GM23338 (cell line): ENCODE data around the gene CASK. TPM values are rescaled to one million over a fixed set of nuclear protein-coding genes. Genes with fewer than 3 reads are reported as not detected.

Source experiments
- ATAC-seq: fragments of 200-7000 bp; cut with Tn5 transposase; 3 replicates; pipeline ENCODE4 v1.9.1; 2020
- DNase-seq: peaks from one replicate; pipeline ENCODE4 v3.0.0-alpha.2; 2015; ENCODE audit warnings: low spot score
- H2AFZ ChIP-seq: fragments of 200-600 bp; sonication (generic); 2 replicates; pipeline ENCODE4 v1.8.0; 2016; ENCODE audit warnings: antibody characterized with exemption, mild to moderate bottlenecking, moderate library complexity
- H3F3A ChIP-seq: fragments of 200-600 bp; sonication (generic); replicated peaks from 2 replicates; pipeline ENCODE4 v1.8.0; 2017; ENCODE audit warnings: antibody characterized with exemption, mixed run types, low read depth
- H3K27ac ChIP-seq: fragments of 200-600 bp; sonication (generic); 2 replicates; pipeline ENCODE4 v1.6.1; 2016; ENCODE audit warnings: low read depth
- H3K27me3 ChIP-seq: fragments of 200-600 bp; sonication (generic); 2 replicates; pipeline ENCODE4 v1.8.0; 2016; ENCODE audit warnings: mild to moderate bottlenecking, mixed run types, moderate library complexity; ENCODE audit not compliant: insufficient read depth
- H3K36me3 ChIP-seq: fragments of 200-600 bp; sonication (generic); 2 replicates; pipeline ENCODE4 v1.8.0; 2016; ENCODE audit warnings: mild to moderate bottlenecking; ENCODE audit not compliant: insufficient read depth
- H3K4me1 ChIP-seq: fragments of 200-600 bp; sonication (generic); 2 replicates; pipeline ENCODE4 v1.8.0; 2016; ENCODE audit warnings: mild to moderate bottlenecking, moderate library complexity; ENCODE audit not compliant: insufficient read depth
- H3K4me2 ChIP-seq: fragments of 200-600 bp; sonication (generic); 2 replicates; pipeline ENCODE4 v1.7.1; 2017; ENCODE audit warnings: mixed run types
- H3K4me3 ChIP-seq: fragments of 200-600 bp; sonication (generic); 2 replicates; pipeline ENCODE4 v1.6.1; 2016; ENCODE audit warnings: mixed run types
- H3K79me2 ChIP-seq: fragments of 200-600 bp; sonication (generic); replicated peaks from 2 replicates; pipeline ENCODE4 v1.8.0; 2017; ENCODE audit warnings: mild to moderate bottlenecking; ENCODE audit not compliant: insufficient read depth
- H3K9me2 ChIP-seq: fragments of 200-600 bp; sonication (generic); 2 replicates; pipeline ENCODE4 v1.8.0; 2017; ENCODE audit not compliant: insufficient read depth
- H4K20me1 ChIP-seq: fragments of 200-600 bp; sonication (generic); replicated peaks from 2 replicates; pipeline ENCODE4 v1.8.0; 2017; ENCODE audit warnings: mild to moderate bottlenecking; ENCODE audit not compliant: insufficient read depth
- H3K27ac Mint-ChIP-seq: 2 replicates; pipeline ENCODE4 v1.8.0; 2020; ENCODE audit warnings: inconsistent platforms, mild to moderate bottlenecking, moderate library complexity, mixed read lengths
- H3K27me3 Mint-ChIP-seq: 3 replicates; pipeline ENCODE4 v1.8.0; 2022; ENCODE audit warnings: low read depth, mild to moderate bottlenecking, moderate library complexity, mixed read lengths, inconsistent platforms; ENCODE audit not compliant: insufficient read depth, poor library complexity
- H3K36me3 Mint-ChIP-seq: 3 replicates; pipeline ENCODE4 v1.8.0; 2021; ENCODE audit warnings: low read depth, mild to moderate bottlenecking, inconsistent platforms, moderate library complexity, mixed read lengths
- H3K4me1 Mint-ChIP-seq: 3 replicates; pipeline ENCODE4 v1.8.0; 2020; ENCODE audit warnings: mild to moderate bottlenecking, inconsistent platforms, mixed read lengths
- H3K4me3 Mint-ChIP-seq: 3 replicates; pipeline ENCODE4 v1.8.0; 2021; ENCODE audit warnings: moderate library complexity, mild to moderate bottlenecking, inconsistent platforms, mixed read lengths
- H3K9me3 Mint-ChIP-seq: 3 replicates; pipeline ENCODE4 v1.8.0; 2020; ENCODE audit warnings: moderate library complexity, mild to moderate bottlenecking, inconsistent platforms, mixed read lengths
- CREB1 ChIP-seq: fragments of 250-450 bp; sonication (Bioruptor Pico); IDR thresholded peaks from 2 replicates; pipeline ENCODE4 v1.5.0; 2020; ENCODE audit warnings: low read depth, mild to moderate bottlenecking, moderate library complexity
- CTCF ChIP-seq, 2 experiments: fragments of 200-600 bp in 1 of 2; sonication (generic) in 1 of 2; conservative IDR thresholded peaks; 2 replicates each; pipeline versions ENCODE4 v1.5.1 to v1.6.1; 2016 to 2017; ENCODE audit warnings: antibody characterized with exemption in 2 of 2, low read depth in 2 of 2, mild to moderate bottlenecking in 2 of 2, moderate library complexity in 1 of 2
- ETS1 ChIP-seq: IDR thresholded peaks from 2 replicates; pipeline ENCODE4 v1.6.1; 2016; ENCODE audit warnings: antibody characterized with exemption
- EZH2 ChIP-seq: fragments of 200-600 bp; sonication (generic); IDR thresholded peaks from one replicate; pipeline ENCODE4 v1.8.0; 2017; ENCODE audit warnings: antibody characterized with exemption, mild to moderate bottlenecking, low read depth; ENCODE audit not compliant: unreplicated experiment
- EZH2phosphoT487 ChIP-seq: fragments of 200-600 bp; sonication (generic); IDR thresholded peaks from one replicate; pipeline ENCODE4 v1.8.1; 2018; ENCODE audit warnings: antibody characterized with exemption; ENCODE audit not compliant: unreplicated experiment
- JUNB ChIP-seq: IDR thresholded peaks from one replicate; pipeline ENCODE4 v1.6.1; 2016; ENCODE audit warnings: antibody characterized with exemption; ENCODE audit not compliant: unreplicated experiment
- NANOG ChIP-seq: IDR thresholded peaks from 2 replicates; pipeline ENCODE4 v1.6.1; 2016; ENCODE audit warnings: antibody characterized with exemption, borderline replicate concordance
- POLR2AphosphoS5 ChIP-seq: IDR thresholded peaks from 2 replicates; pipeline ENCODE4 v1.6.1; 2016; ENCODE audit warnings: antibody characterized with exemption, low read depth
- REST ChIP-seq: IDR thresholded peaks from one replicate; pipeline ENCODE4 v1.6.1; 2018; ENCODE audit warnings: antibody characterized with exemption; ENCODE audit not compliant: unreplicated experiment
- STAT1 ChIP-seq: IDR thresholded peaks from one replicate; pipeline ENCODE4 v1.6.1; 2016; ENCODE audit warnings: antibody characterized with exemption; ENCODE audit not compliant: unreplicated experiment
- ZNF114 ChIP-seq: fragments of 250-450 bp; sonication (Bioruptor Pico); IDR thresholded peaks from 2 replicates; pipeline ENCODE4 v1.5.0; 2020; ENCODE audit warnings: mild to moderate bottlenecking, moderate library complexity
- ZNF331 ChIP-seq: fragments of 250-450 bp; sonication (Bioruptor Pico); IDR thresholded peaks from 2 replicates; pipeline ENCODE4 v1.5.0; 2020; ENCODE audit warnings: low read depth, mild to moderate bottlenecking, moderate library complexity
- ZNF462 ChIP-seq: fragments of 250-450 bp; sonication (Bioruptor Pico); IDR thresholded peaks from 2 replicates; pipeline ENCODE4 v1.5.0; 2020; ENCODE audit warnings: mild to moderate bottlenecking, moderate library complexity
- polyA plus RNA-seq: library from polyadenylated mRNA; unstranded; fragments of >200 nt; fragmentation: Nextera tagmentation; extraction: Ambion mirVana; gene quantifications from 2 replicates; pipeline ENCODE4 v1.2.1, GENCODE V29; 2016
- total RNA-seq: library from RNA; depleted of rRNA; stranded (reverse); fragments of >200 nt; shearing (Covaris generic); gene quantifications from 2 replicates; pipeline ENCODE4 v1.2.3, GENCODE V29; 2014

Gene CASK
- total and polyA plus RNA-seq, 2 experiments from 2014 or later, result 15.3 to 44.4 TPM

- H2AFZ ChIP-seq, result no peak overlapping the region
- peaks cover 36% of the 10 kb centered on the region; the same call in 2 of the 3 replicates for H3K36me3 Mint-ChIP-seq
- TF ChIP-seq EZH2, result no peak
- no peak for TF ChIP-seq ZNF462 (CRISPR knock-in tag)
- no peak for TF ChIP-seq REST
- TF ChIP-seq CTCF (conservative IDR thresholded peaks at IDR 0.05; ENCODE audit: low read depth in 2 of 2), result no peak
- no peak for TF ChIP-seq ETS1
- no peak for TF ChIP-seq EZH2phosphoT487
- TF ChIP-seq NANOG, result no peak
- TF ChIP-seq ZNF114 (CRISPR knock-in tag), result no peak
- TF ChIP-seq POLR2AphosphoS5, result no peak
- no peak for TF ChIP-seq STAT1
- no peak for TF ChIP-seq ZNF331
- no peak for TF ChIP-seq CREB1 (CRISPR knock-in tag)
- no peak for TF ChIP-seq JUNB
- H3K9me3 Mint-ChIP-seq, result peaks cover 20% of the 10 kb centered on the region; the same call in 2 of the 3 replicates
- no peaks in the 10 kb centered on the region for H4K20me1 ChIP-seq
- peaks cover 86% of the 10 kb centered on the region for H3K79me2 ChIP-seq
- peaks cover 1% of the 10 kb centered on the region for H3K27me3 Mint-ChIP-seq
- ATAC-seq (no peak), DNase-seq (no peak)
- no peaks in the 10 kb centered on the region for H3K4me1 Mint-ChIP-seq
- H3F3A ChIP-seq, result no peaks in the 10 kb centered on the region
- no peaks in the 10 kb centered on the region for H3K4me1 ChIP-seq
- no peaks in the 10 kb centered on the region for H3K9me2 ChIP-seq
- no peak overlapping the region for H3K4me3 ChIP-seq
- no peak overlapping the region for H3K27ac ChIP-seq
- H3K27me3 ChIP-seq, result no peaks in the 10 kb centered on the region
- H3K36me3 ChIP-seq, result no peaks in the 10 kb centered on the region
- H3K4me3 Mint-ChIP-seq, result no peak overlapping the region
- H3K4me2 ChIP-seq, result no peak overlapping the region
- H3K27ac Mint-ChIP-seq, result no peak overlapping the region
Measured at GRCh38 chrX:41906515-41907187, 16.7 kb downstream of the CASK start.
